Omental fat pad (tissue), 4 donors: ENCODE data around the gene PDGFC. TPM values are rescaled to one million over a fixed set of nuclear protein-coding genes. Genes with fewer than 3 reads are reported as not detected.

Experiments
- ATAC-seq: fragments of 150-250 bp; one replicate; pipeline ENCODE4 v1.9.1; 2016; ENCODE audit warnings: mild to moderate bottlenecking, moderate library complexity; ENCODE audit not compliant: low FRiP score
- DNase-seq: peaks from one replicate; pipeline ENCODE4 v3.0.0-alpha.2; 2019; ENCODE audit warnings: low spot score
- total RNA-seq, 4 donors: library from RNA; depleted of rRNA; stranded (reverse); fragments of >200 nt; gene quantifications; one replicate each; pipeline ENCODE4 v1.1.0, GENCODE V29; 2016
- TF ChIP-seq, protein P1 (sequence below), 3 donors: fragments of 450-650 bp; IDR thresholded peaks; one replicate each; pipeline ENCODE4 v1.5.1; 2016 to 2017; ENCODE audit warnings: antibody characterized with exemption in 3 of 3, mild to moderate bottlenecking in 3 of 3, moderate library complexity in 2 of 3

Gene PDGFC
- total RNA-seq, 4 donors from 2014 or later, result 22.5 to 38.2 (median 33.1) TPM

DNA sequence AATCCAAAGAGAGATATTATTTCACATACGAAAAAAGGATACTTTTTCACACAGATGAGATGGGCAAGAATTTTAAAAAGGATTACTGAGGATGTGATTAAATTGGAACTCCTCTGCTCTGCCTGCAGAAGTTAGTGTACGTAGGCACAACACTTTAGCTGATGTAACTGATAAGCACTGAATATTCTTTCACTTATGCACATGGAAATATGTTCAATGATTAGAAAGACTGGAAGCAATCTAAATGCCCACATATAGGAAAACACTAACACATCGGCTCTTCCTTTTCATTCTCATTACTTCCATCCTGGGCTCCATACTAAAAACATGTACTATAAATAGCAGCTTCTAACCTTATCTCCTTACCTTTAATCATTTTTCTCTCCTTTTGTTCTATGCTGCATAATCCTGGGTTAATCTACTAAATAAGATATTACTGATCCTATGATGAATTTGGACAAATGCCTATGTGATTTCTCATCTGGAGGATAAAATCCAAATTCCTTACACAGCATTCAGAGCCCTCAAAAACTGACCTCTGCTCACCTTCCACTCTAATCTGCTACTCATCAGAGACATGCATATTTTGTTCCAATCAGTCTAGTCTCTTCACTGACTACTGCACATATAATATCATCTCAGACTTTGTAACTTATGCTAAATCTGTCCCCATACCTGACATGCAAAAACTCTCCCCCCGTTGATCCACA is 197.8 kb downstream of the PDGFC start:
- no peak for ATAC-seq
- no peak for DNase-seq
- TF ChIP-seq, protein P1, sequence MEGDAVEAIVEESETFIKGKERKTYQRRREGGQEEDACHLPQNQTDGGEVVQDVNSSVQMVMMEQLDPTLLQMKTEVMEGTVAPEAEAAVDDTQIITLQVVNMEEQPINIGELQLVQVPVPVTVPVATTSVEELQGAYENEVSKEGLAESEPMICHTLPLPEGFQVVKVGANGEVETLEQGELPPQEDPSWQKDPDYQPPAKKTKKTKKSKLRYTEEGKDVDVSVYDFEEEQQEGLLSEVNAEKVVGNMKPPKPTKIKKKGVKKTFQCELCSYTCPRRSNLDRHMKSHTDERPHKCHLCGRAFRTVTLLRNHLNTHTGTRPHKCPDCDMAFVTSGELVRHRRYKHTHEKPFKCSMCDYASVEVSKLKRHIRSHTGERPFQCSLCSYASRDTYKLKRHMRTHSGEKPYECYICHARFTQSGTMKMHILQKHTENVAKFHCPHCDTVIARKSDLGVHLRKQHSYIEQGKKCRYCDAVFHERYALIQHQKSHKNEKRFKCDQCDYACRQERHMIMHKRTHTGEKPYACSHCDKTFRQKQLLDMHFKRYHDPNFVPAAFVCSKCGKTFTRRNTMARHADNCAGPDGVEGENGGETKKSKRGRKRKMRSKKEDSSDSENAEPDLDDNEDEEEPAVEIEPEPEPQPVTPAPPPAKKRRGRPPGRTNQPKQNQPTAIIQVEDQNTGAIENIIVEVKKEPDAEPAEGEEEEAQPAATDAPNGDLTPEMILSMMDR (IDR thresholded peaks at IDR 0.05), result no peak

DNA sequence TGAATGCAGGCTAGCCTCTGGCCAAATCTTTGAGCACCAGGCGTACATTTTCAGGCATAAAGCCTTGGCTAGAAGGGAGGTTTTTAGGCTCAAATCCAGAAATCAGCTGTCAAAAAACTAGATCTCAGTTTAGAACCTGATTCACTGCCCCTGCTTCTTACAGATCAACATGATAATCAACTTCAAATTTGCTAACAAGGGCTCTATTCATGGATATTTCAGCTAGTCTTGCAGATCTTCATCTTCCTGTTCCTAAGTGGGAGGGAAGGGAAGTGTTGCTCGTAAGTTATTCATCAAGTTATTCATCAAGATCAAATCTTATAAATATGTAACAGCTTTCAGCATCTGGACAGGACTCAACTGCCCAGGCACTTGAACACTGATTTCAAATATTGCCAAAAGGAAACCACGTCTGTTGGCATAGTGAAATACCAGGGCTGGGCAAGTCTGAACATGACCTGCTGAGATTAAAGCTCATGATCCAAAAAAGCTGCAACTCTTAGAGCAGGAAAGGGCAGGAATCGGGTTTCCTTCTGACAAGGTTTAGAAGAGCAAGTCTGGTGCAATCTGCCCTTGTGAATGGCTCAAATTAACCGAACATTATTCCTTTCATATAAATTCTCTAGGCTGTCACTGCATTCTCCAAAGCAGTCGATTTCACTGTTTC is 200.3 kb downstream of the PDGFC start:
- peak; percentile 74 for ATAC-seq
- TF ChIP-seq, protein P1 (IDR thresholded peaks at IDR 0.05), result no peak
- no peak for DNase-seq

DNA sequence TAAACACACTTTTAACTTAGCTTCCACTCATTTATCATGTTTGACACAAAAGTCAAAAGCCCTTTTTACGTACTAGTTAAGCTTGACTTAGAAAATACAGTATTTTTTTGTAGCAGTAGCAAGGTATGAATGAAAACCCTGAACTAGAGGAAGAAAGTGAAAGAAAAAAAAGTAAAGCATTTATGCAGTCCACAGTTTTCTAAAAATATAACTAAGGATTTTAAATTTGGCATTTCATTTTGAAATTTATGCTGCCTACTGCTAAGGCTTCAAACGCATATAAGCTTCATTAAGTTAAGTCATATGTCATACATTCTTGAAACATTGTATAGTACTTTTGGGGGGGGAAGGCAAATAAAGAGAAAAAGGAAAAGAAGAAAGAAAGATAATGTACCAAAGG is 201.5 kb downstream of the PDGFC start:
- DNase-seq, result no peak
- TF ChIP-seq, protein P1 (IDR thresholded peaks at IDR 0.05), result no peak
- no peak for ATAC-seq

DNA sequence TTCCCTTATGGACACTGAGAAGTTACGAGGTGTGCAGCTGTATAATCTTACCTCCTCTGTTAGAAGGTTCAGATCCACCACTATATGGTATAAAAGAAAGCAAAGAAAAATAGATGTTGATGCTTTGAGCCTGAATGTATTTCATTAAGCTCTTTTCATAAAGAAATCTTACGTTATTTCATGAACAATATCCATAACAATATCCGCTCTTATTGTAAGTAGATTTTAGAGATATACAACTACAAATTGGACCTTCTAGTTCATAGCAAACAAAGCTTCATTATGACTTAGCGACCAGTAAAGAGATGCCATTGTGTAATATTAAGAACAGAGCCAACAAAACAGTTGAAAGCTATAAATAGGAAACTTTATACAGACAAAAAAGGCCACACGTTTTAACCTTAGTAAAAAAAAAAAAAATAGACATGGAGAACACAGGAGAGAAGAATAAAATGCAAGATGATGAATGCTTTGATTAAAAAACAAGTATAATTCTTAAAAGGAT is 203.6 kb downstream of the PDGFC start:
- DNase-seq (no peak), ATAC-seq (no peak)
- TF ChIP-seq, protein P1 (IDR thresholded peaks at IDR 0.05), result no peak

DNA sequence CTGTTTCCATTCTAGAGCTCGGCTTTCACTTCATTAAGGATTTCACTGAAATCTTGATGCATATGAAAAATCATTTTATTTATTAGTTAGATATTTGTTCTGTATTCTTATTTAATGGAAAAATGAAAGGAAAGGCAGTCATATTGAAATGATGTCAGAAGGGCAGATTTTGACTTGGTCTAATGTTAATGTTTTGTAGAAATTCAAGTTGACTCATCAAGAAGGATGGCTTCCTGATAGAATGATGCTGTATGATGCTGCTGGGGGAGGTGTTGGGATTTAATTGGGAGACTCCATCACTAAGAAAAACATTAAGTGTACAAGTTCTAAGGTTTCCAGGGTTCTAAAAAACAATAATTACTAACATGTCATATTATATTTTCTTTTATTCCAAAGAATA is 204.8 kb downstream of the PDGFC start:
- DNase-seq (no peak), ATAC-seq (no peak)
- TF ChIP-seq, protein P1 (IDR thresholded peaks at IDR 0.05), result no peak

DNA sequence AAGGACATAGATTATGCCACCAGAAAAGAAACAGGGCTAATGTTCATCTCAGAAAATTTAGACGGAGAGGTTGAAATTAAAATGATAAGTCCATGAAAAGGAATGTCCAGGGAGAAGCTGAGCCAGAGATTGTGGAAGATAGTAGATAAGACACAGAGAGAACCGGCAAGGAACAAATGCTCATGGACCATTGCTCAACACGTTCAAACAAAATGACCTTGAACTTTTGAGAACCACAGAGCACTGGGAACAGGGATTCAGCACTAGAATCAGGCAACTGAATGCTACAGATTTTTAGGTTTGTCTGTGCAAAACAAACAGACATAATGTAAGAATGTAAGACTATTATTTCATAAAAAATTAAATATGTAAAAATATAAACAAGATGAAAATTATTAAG is 206.3 kb downstream of the PDGFC start:
- TF ChIP-seq, protein P1 (IDR thresholded peaks at IDR 0.05), result no peak
- ATAC-seq, result no peak
- no peak for DNase-seq

DNA sequence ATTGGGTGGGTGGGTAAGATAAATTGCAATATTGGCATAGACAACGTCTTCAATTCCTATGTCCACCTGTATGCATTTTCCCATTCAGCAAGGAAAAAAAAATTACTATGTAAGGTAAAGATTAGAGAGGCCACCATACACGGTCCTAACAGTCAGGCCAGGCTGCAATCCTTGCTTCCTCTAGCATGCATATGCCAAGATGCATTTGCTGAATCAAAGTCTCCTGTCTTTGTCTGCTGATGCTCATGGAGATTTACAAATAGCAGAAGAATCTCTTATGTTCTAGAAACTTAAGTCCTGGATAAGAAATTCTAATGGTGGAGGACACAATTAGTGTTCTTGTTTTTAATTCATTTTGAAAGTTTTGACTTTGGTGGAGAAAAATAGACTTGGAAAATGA is 206.8 kb downstream of the PDGFC start:
- ATAC-seq, result no peak
- TF ChIP-seq, protein P1 (IDR thresholded peaks at IDR 0.05), result no peak
- DNase-seq, result no peak
